Rectal smooth muscle tissue (tissue), 1 donor: Measurements from ENCODE around the gene MPZL1.
"Not testable (repeated sequence)": the region's sequence is repeated elsewhere in the genome, so short reads cannot be mapped to it uniquely, and the experiment has no call there.

Source experiments
- H3K27ac ChIP-seq: one replicate; pipeline ENCODE4 v1.7.0; 2013; ENCODE audit warnings: low read depth, low read length, inconsistent platforms
- H3K27me3 ChIP-seq: one replicate; pipeline ENCODE4 v1.7.0; 2013; ENCODE audit warnings: low read length; ENCODE audit not compliant: control insufficient read depth, insufficient read depth
- H3K36me3 ChIP-seq: one replicate; pipeline ENCODE4 v1.7.0; 2013; ENCODE audit warnings: low read length; ENCODE audit not compliant: control insufficient read depth, insufficient read depth
- H3K4me1 ChIP-seq: one replicate; pipeline ENCODE4 v1.7.0; 2013; ENCODE audit warnings: low read length; ENCODE audit not compliant: control insufficient read depth, insufficient read depth
- H3K4me3 ChIP-seq: one replicate; pipeline ENCODE4 v1.7.0; 2013; ENCODE audit warnings: low read length
- H3K9ac ChIP-seq: one replicate; pipeline ENCODE4 v1.7.0; 2013; ENCODE audit warnings: low read length

MPZL1 gene

GRCh38 chr1:167714439-167715156, 7.2 kb upstream of the MPZL1 start:
- Histone ChIP-seq H3K27ac (peak overlapping the region; percentile 76), H3K27me3 (no peaks in the 10 kb centered on the region), H3K36me3 (no peaks in the 10 kb centered on the region), H3K9ac (peak overlapping the region; percentile 41), H3K4me3 (peak overlapping the region; percentile 77), H3K4me1 (no peaks in the 10 kb centered on the region)

- Histone ChIP-seq H3K9ac (no peak overlapping the region), H3K27me3 (no peaks in the 10 kb centered on the region), H3K36me3 (no peaks in the 10 kb centered on the region), H3K4me3 (peak overlapping the region; percentile 77), H3K4me1 (no peaks in the 10 kb centered on the region), H3K27ac (peak overlapping the region; percentile 76)
Observed at GRCh38 chr1:167715157-167715999, 6.4 kb upstream of the MPZL1 start.

DNA sequence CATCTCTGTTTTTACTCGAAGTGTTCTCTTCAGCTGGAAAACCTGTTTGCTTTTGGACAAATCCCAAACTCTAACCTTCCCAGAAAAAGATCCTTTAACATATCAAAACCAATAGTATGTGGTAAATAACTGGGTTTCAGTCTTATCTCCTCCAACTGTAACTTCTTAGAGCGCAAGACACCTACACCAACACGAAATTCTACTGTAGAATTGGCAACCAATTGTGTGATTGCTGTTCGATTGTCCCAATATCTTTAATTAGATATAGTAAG, 5.8 kb upstream of the MPZL1 start:
- Histone ChIP-seq H3K27ac (no peak overlapping the region), H3K4me3 (peak overlapping the region; percentile 76), H3K36me3 (no peaks in the 10 kb centered on the region), H3K9ac (no peak overlapping the region), H3K4me1 (no peaks in the 10 kb centered on the region), H3K27me3 (no peaks in the 10 kb centered on the region)

DNA sequence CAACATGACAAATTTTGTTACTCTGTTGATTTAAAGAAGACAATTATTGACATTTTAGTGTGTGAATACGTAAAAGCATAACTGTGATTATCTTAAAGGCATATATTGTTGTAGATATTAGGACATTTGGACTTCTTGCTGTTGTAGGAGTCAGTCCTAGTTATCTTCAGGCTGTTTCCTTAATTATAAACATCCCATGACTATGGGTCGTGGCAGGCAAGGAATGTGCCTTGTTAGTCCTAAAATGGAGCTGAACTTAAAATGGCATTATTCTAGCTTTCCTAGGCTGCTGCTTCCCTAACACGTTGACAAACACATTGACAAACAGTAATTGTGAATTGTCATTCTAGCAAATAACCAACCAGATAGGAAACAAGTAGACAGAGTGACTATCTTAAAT, 4.4 kb upstream of the MPZL1 start:
- H3K4me3 ChIP-seq = no peak overlapping the region
- H3K4me1 ChIP-seq = no peaks in the 10 kb centered on the region
- H3K27ac ChIP-seq = no peak overlapping the region
- H3K36me3 ChIP-seq = no peaks in the 10 kb centered on the region
- H3K9ac ChIP-seq = no peak overlapping the region
- H3K27me3 ChIP-seq = no peaks in the 10 kb centered on the region

- H3K4me3 ChIP-seq = no peak overlapping the region
- no peak overlapping the region for H3K9ac ChIP-seq
- no peak overlapping the region for H3K27ac ChIP-seq
- H3K4me1 ChIP-seq = peaks cover 8% of the 10 kb centered on the region
- no peaks in the 10 kb centered on the region for H3K27me3 ChIP-seq
- H3K36me3 ChIP-seq = no peaks in the 10 kb centered on the region
Observed at GRCh38 chr1:167718914-167719691, 2.7 kb upstream of the MPZL1 start.

- not testable (repeated sequence) for H3K27ac ChIP-seq, H3K9ac ChIP-seq, H3K4me3 ChIP-seq, H3K4me1 ChIP-seq, H3K27me3 ChIP-seq, H3K36me3 ChIP-seq
Observed at GRCh38 chr1:167719715-167720421, 1.9 kb upstream of the MPZL1 start.

DNA sequence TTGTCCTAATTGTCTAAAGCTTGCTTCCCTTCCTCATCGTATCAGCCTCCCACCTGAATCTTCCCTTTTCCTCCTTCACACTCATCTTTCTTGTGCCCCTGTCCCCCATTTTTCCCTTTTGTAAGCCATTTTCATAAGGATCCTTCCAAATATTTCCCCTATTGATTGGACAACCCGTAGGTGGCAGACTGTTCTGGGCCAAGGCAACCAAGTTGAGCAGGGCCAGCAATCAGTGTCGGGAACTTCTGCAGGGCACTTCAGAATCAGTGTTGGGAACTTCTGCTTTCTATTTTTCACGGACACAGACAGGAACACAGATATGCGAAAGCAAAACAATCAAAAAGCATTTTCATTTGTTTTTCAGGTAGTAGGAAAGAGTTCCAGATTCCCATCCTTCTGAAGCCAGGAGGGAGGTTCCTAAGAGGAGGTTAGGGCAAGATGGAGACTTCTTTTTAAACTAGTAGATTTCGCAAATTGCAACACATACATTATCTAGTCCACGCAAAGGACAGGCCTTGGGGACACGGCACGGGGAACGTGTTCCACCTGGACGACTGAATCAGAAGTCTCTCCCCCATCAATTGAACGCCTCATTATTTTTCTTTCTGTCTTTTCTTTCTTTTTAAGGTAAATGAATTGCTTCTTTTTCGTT, 691 bp upstream of the MPZL1 start:
- peak overlapping the region; percentile 49 for H3K9ac ChIP-seq
- H3K27ac ChIP-seq = peak overlapping the region; percentile 76
- no peaks in the 10 kb centered on the region for H3K36me3 ChIP-seq
- H3K27me3 ChIP-seq = no peaks in the 10 kb centered on the region
- peaks cover 8% of the 10 kb centered on the region for H3K4me1 ChIP-seq
- H3K4me3 ChIP-seq = peak overlapping the region; percentile 57

DNA sequence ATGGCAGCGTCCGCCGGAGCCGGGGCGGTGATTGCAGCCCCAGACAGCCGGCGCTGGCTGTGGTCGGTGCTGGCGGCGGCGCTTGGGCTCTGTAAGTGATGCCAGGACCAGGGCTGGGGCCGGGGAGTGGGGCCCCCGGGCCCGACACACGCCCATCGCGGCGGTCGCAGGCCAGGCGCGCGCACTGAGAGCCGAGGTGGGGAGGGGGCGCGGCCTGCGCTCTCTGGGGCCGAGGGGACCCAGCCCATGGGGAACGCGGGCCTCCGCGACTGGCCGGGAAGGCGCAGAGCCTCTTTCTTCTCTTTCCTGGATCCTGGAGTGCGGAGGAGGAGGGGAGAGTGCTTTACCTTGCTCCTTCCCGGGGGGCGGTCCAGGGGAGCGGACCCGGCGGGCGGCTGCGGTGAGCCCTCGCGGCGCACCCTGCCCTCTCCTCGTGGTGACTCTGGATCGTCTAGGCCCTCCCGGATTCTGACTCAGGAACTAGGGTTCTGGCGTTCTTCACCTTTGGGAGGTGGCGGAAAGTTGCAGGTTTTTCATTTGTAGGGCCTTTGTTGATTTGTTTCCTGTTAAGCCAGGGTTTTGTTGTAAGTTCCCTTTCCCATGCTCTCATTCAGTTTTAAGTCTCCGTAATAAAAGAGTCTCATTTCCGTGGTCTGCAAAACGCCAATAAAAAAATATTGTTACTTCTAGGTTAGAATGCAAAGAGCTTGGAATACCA, 529 bp downstream of the MPZL1 start:
- Histone ChIP-seq H3K9ac (peak overlapping the region; percentile 60), H3K36me3 (no peaks in the 10 kb centered on the region), H3K4me3 (peak overlapping the region; percentile 57), H3K27me3 (no peaks in the 10 kb centered on the region), H3K4me1 (peaks cover 8% of the 10 kb centered on the region), H3K27ac (peak overlapping the region; percentile 76)

DNA sequence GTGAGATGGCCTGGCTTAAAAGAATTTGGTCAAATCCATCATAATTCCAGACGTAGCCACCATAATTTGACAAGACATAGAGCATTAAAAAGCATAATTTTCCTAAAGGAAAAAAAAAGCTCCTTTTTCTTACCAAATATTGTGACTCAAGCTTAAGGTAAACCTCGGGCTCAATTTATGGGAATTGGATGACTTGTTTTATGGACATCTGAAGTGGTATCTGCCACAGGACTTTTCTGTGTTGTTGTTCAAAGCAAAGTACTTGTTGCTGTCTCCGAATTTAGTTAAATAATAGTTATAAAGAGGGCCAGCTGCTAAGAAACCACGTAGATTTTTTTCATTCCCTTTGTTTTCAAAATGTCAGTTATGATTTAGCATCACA, 1.1 kb downstream of the MPZL1 start:
- no peaks in the 10 kb centered on the region for H3K27me3 ChIP-seq
- peak overlapping the region; percentile 57 for H3K4me3 ChIP-seq
- H3K4me1 ChIP-seq = peaks cover 8% of the 10 kb centered on the region
- H3K27ac ChIP-seq = peak overlapping the region; percentile 76
- no peaks in the 10 kb centered on the region for H3K36me3 ChIP-seq
- peak overlapping the region; percentile 60 for H3K9ac ChIP-seq

GRCh38 chr1:167723707-167724323, 2.0 kb downstream of the MPZL1 start:
- no peaks in the 10 kb centered on the region for H3K27me3 ChIP-seq
- H3K4me3 ChIP-seq = peak overlapping the region; percentile 3
- no peak overlapping the region for H3K9ac ChIP-seq
- no peaks in the 10 kb centered on the region for H3K36me3 ChIP-seq
- peaks cover 8% of the 10 kb centered on the region for H3K4me1 ChIP-seq
- H3K27ac ChIP-seq = no peak overlapping the region

DNA sequence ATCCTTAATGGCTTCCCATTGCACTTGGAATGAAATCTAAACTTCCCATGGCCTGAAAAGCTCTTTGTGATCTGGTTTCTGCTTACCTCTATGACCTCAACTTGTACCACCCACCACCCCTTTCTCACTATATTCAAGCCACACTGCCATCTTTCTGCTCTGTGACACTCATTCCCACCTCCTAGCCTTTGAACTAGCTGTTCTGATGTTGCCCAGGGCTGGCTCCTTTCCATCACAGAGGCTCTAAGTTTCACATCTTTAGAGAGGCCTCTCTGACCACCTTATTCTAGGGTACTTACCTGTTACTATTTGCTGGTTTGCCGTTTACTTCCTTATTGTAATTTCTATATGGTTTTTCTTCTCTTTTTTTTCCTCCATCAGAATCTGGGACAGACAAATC, 4.2 kb downstream of the MPZL1 start:
- H3K4me3 ChIP-seq = no peak overlapping the region
- H3K27ac ChIP-seq = no peak overlapping the region
- H3K4me1 ChIP-seq = peaks cover 8% of the 10 kb centered on the region
- no peak overlapping the region for H3K9ac ChIP-seq
- H3K27me3 ChIP-seq = no peaks in the 10 kb centered on the region
- H3K36me3 ChIP-seq = peaks cover 4% of the 10 kb centered on the region
